Activated CD4-positive, CD25-positive, alpha-beta regulatory T cell (primary cell): ENCODE results near the gene WDR75.
"Not testable (repeated sequence)": the region's sequence is repeated elsewhere in the genome, so short reads cannot be mapped to it uniquely, and the experiment has no call there.

Experiments used
- DNase-seq, 4 experiments: peaks; one replicate each; lab custom pipeline; 2025; lab: John Stamatoyannopoulos, UW

The WDR75 gene

DNA sequence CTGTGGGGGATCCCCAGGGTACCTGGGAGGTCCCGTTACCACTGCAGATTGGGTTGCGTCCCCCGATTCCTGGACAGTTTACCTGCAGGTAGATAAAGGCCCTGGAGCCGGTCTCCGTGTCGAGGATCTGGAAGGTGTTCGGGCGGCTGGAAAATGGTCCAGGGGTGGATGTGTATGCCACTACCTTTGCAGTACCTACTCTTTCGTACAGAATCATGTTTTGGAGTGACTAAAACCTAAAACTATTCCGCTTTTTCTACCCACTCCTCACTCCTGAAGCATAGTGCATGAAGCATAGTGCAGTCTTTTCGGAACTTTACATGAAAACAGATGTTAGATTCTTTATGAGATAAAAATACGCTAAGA is 418 bp downstream of the WDR75 start:
- DNase-seq: peak in 1 of 4 experiments; percentile 35

DNA sequence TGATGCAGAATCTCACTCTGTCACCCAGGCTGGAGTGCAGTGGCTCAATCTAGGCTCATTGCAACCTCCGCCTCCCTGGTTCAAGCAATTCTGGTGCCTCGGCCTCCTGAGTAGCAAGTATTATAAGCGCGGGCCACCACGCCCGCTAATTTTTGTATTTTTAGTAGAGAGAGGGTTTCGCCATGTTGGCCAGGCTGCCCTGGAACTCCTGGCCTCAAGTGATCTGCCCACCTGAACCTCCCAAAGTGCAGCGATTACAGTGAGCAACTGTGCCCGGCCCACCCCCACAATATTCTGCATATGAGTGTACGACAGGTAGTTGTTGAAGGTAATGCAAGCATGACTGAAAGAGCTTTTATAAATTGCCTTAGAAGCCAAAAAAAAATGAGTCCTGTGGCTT is 1.2 kb downstream of the WDR75 start:
- DNase-seq: no peak

DNA sequence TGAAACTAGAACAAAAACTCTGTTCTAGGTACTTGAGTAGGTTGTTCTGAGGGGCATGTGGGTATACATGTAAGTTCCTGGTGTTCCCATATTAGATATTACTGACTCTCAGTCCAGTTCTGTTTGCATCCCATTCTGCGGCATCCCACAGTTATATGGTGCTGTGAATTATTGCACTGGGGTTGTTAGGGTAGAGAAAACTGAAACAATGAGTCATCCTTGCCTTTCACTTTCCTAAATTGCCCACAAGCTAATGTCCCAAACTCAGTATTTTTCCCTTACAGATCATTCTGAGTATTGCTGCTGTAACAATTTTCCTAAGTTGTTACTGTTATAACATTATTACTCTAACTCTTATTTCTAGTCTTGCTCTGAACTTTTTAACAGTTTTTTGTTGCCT is 3.0 kb downstream of the WDR75 start:
- DNase-seq: no peak

DNA sequence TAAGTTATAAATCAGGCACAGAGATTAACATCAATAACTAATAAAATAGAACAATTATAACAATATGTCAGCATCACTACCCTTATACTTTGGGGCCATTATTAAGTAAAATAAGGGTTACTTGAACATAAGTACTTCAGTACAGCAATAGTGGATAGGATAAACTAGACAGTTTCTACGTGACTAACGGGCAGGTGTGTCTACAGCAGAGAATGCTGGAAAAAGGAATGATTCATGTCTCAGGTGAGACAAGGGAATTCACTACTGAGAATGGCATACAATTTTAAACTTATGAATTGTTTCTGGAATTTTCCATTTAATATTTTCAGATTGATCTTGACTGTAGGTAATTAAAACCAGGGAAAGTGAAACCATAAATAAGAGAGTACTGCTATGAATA is 5.5 kb downstream of the WDR75 start:
- DNase-seq: no peak

DNA sequence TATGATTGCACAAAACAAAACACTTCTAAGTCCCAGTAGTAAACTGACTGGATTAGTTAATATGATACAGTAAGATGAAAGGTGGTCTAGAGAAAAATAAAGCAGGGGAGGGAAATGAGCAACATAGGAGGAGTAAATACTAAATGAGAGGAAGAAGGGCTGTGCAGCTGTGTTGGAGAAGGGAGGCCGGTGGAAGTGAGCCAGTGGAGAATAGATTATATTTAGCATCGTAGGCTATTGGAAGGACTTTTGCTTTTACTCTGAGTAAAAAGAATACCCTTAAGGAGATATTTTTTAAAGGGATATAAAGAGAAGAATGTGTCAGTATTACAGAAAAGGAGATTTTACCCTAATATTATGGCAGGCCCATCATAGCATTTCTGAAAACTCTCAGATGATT is 12.7 kb downstream of the WDR75 start:
- no peak for DNase-seq

DNA sequence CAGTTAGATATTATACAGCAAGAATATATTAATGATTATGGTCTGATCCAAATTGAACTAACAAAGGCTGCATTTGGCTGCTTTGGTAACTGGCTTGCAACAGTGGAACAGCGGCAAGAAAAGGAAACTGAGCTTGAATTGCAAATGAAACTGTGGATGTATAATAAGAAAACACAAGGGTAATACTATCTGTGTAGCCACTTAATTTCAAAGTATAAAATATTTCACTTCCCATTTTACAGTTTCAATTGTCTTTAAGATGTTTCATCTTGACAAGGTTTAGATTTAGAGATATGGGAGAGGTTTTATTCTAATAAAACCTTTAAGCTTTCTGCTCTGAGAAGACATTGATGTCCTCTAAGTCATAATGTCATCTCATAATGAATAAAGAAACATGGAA is 23.8 kb downstream of the WDR75 start:
- DNase-seq: no peak

DNA sequence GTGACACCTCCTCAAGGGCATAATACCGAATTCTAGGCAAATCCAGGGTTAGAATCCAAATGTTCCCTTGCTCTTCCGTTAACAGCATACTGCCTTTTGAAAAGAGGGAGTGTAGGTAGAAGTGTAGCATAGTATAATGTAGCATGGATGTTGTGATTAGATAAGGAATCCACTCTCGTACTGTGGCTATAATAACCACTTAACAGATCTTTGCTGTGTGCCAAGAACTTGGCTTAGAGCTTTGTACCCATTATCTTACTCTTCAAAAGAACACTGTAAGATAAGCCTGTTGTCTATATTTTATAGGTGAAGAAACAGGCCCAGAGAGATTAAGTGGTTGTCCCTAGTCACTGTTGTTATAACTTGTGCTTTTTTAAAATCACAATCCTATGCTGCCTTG is 24.2 kb downstream of the WDR75 start:
- DNase-seq: no peak

DNA sequence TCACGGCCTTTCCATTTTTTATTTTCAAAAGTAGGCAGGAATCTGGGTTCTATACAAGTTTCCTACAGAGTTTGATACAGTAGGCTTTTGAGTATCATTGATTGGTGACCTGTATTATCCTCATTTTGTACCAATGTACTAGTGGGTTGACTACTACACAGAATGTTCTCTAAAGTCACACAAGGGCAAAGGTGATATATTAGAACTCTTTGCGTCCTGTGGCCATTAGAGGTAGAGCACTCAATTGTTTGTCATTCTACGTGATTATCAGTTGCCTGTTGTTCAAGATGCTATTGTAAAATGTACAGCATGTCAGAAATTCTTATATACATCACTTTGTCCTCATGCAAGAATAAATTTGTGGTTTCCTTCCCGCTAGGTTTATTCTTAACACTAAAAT is 24.8 kb downstream of the WDR75 start:
- DNase-seq: no peak

DNA sequence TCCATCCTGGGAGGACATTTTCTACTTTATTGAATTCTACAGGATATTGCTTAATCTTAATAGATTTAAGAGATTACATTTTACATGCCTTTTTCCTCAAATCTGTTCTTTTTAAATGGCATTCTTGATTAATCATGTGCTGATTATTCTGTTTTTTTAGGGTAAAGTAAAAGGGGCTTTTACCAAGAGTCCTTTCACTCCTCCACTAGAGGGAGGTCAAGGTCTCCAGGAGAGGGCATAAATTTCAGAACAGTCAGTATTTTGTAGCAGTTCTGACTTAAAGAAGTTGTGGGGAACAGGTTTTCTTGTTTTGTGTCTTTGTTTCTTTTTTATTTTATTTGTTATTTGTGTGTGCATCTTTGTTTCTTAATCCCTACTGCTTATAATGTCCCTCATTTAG is 25.4 kb downstream of the WDR75 start:
- DNase-seq: no peak

DNA sequence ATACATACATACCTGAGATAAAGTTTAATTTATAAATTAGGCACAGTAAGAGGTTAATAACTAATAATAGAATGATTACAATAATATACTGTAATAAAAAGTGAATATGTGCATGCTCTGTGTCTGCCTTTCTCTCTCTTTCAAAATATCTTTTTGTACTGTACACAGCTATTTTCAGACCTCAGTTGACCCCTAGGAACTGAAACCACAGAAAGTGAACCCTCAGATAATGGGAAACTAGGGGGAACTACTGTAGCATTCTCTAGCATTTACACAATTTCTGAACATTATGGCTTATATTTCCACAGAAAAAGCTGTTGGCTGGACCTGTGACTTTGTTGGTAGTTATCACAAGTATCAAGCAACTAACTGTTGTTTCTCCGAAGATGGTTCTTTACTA is 25.9 kb downstream of the WDR75 start:
- DNase-seq: no peak

DNA sequence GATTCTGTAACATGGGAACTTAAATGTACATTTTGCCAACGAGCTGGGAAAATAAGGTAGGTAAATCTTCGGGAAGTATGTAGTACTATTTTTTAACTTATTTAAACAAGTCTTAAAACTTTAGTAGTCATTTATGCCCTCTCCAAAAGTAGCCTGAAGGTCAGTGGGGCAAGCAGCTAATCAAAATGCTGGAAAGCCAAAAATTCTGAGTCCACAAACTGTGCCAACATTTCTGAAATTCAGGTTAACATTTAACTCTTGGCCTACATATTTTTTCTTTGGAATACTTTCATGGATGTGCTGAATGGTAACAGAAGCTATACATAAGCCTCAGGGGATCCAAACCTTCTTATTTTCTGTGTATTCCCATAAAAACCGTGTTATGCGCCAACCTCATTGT is 26.3 kb downstream of the WDR75 start:
- DNase-seq: no peak

DNA sequence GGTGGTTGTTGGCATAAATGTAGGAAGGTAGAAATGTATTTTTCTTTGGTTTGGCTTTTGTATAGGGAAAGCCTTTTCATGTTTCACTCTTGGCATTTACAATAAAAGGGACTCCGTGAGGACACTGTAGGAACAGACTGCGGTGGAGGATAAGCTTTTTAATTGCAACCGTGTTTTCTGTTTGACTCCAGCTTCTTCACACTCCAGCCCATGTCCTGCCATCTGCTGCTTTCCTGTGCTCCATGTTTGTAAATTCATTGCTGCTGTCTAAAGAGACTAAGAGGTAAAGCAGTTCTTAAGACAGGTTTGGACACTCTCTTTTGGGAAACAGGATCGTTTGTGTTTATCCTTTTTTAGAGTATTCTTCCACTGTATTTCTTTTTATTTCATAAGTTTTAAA is 33.3 kb downstream of the WDR75 start:
- DNase-seq: no peak

DNA sequence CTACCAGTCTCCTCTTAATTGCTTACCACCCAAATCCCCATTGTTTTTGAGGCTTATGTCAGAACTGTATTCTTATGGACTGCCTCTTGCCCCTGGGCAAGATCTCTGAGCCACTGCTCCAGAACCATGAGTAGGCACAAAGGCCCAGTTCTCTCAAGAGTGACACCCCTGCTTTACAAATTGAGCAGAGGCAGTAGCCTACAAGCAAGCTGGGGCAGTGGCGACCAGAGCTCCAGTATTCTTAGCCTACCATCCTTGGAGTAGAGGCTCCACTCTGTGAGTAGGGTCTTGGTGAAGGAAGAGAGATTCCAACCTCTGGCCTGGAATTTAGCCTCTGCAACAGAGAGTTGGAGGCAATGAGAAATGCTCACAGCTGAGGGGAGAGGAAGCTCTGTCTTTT is 36.5 kb downstream of the WDR75 start:
- DNase-seq: no peak

DNA sequence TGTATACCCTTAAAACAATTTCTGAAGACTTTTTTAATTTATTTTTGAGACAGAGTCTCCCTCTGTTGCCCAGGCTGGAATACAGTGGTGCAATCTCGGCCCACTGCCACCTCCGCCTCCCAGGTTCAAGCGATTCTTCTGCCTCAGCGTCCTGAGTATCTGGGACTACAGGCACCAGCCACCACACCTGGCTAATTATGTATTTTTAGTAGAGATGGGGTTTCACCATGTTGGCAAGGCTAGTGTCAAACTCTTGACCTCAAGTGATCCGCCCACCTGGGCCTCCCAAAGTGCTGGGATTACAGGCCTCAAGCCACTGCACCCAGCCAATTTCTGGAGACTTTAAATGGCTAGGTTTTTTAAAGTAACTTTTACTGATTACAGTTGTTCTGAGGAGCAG is 37.0 kb downstream of the WDR75 start:
- not testable (repeated sequence) for DNase-seq

DNA sequence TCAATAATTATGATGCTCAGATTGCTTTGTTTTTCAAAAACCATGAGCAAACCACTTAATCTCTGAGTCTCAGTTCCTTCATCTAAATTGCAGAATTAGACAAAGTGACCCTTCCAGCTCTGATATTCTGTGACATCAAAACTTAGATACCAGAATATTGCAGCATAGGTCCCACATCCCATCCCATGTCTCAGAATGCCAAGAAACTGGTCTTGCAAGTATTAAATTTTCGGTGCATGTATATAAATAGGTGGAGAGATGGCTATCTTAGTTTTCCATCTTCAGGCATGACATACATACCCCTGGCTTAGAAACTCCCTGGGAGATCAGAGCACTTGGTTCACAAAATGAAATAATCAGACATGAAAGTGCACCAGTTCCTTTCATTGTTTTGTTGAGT is 39.8 kb downstream of the WDR75 start:
- no peak for DNase-seq

DNA sequence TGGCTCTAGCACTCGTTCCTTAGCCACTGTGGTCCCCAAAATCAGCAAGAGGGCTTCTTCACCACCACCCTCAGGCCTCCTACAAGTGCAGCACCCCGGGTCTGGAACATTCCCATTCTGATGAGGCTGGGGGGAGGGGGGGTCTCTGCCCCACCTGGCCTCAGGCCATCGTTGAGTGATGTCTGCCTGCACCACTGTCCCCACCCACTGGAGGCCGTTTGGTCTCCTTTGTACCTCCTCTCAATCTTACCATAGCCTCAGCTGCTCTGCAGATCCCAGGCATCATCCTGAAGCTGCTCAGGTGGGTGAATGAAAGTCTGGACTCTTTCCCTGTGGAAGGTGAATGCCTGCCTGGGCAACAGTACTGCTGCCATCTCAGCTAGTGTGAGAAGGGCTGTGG is 42.3 kb downstream of the WDR75 start:
- no peak for DNase-seq

DNA sequence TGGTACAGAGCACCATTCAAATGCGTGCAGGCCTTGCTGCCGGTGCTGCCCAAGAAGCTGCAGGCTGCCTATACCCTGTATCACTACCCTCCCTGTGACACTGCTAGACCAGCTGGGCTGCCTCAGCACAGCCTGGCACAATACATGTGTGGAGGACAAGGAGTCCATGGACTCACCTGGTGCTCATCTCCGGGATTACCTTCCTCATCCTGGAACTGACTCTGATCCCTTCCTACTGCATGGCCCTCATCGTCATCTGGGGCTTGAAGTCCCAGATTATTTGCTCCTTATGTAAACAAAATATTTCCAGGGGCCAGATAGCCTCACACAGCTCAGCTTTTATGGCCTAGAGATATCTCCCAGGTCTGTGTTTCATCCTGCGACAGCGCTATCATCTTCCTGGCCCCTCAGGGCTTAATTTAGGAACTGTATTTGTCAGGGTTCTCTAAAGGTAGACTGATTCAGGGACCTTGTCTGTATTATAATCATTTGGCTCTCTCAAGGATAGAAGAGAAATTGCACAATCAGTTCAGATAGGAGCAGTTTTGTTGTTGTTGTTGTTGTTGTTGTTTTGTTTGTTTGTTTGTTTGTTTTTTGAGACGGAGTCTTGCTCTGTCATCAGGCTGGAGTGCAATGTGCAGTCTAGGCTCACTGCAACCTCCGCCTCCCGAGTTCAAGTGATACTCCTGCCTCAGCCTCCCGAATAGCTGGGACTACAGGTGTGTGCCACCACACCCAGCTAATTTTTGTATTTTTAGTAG is 42.9 kb downstream of the WDR75 start:
- no peak for DNase-seq

DNA sequence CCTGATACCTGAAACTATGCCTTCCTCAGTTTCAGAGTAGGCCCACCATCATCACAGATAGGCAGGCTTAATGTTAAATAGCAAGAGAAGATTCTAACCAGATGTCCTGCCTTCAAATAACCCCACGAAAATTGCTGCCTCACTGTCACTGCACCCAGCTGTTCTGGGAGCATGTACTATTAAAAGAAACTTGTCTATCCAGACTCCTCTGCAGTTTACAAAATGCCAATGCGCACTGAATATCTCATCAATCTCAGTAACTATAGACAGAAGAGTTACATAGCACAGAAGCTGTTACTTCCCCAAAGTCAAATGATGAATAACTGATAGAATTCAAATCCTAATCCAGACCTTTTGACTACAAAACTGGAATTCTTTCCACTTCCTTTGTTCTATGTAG is 43.9 kb downstream of the WDR75 start:
- no peak for DNase-seq

DNA sequence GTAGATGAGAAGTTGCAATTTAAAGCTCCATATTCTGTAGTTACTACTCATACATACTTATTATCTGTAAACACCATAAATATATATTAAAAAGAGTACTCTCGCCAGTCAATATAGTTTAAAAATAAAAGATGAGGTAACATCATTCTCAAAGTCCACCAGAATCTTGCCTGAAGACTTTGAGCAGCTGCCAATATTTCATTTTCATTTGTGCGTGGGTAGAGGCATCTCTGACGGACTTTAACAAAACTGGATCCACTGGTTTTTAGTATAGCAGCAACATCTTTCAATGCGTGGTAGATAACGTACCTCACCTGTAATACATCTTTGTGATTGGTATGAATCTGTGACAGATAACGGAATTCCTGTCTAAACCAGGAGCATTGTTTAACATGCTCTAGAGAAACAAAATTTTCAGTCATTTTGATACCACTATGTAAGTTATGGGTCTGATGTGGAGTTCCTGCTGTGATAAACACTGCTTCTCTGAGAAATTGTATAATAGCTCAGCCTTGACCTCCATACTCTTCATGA is 45.0 kb downstream of the WDR75 start:
- no peak for DNase-seq

DNA sequence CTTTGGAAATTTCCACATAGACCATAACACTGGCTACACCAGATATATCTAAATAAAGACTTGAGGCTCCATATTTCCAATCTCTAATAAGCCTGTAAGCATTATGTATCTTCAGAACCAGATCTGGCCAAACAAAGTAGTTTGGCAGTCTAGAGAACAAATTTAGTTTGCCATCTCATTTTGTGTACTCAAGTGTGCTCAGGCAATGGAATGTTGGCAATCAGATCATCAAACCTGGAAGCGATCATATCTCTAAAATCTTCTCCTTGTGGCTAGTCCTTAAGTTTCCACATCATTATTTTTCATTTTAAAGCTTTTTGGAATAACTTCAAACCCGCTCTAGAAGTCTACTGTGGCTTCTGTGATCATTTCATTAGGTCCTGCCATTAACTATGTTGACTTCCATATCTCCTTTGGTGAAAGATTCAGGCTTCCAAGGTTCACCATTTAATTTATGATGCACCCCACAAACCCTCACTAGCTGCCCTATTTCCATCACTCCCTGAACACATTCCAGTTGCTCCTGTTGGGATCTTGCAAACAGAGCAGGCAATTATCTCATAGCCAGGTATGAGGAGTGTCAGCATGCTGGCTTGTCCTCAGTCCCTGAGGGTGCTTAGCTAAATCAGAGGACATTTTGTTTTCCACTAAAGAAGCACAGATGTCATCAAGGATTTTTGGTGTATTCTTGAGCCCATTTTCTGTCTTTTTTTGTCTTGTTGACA is 46.2 kb downstream of the WDR75 start:
- DNase-seq: no peak

DNA sequence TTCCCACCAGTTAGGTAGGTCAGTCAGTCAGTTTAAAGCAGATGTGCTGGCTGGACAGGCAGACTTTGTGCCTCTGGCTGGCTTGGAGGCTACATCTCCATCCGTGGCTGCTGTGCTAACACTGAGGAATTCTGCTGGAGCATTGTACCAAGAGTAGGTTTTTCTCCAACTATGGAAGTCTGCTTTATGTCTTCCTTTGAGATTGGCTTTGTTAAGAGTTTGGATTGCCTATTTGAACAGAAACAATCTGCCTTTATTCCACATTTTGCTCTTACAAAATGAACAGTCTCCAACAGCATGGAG is 46.7 kb downstream of the WDR75 start:
- DNase-seq: no peak

DNA sequence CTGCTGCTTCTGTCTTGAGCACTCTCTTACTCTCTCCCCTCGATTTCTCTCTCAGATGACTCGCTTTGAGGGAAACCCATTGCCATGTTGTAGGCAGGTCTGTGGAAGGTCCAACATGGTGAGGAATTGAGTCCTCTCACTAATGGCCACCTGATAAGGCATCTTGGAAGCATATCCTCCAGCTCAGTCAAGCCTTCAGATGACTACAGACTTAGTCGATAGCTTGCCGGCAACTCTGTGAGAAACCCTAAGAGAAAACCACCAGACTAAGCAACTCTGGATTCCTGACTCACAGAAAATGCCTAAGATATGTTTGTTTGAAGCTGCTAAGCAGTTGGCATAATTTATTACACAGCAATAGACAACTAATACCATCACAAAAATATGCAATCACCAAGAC is 51.2 kb downstream of the WDR75 start:
- DNase-seq: no peak

DNA sequence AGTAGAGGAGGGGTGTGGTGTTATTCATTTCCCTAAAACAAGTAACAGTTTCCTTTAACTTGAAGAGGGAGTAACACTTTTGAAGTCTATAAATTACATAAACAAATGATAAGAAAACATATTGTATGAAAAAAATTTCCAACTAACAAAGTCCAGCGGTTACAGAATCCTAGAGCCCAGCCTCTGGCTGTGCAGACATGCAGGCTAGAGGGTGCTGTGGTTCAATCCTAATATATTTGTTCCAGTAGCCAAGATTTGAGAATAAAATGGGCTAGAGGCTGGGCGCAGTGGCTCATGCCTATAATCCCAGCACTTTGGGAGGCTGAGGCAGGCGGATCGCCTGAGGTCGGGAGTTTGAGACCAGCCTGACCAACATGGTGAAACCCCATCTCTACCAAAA is 56.9 kb downstream of the WDR75 start:
- no peak for DNase-seq

DNA sequence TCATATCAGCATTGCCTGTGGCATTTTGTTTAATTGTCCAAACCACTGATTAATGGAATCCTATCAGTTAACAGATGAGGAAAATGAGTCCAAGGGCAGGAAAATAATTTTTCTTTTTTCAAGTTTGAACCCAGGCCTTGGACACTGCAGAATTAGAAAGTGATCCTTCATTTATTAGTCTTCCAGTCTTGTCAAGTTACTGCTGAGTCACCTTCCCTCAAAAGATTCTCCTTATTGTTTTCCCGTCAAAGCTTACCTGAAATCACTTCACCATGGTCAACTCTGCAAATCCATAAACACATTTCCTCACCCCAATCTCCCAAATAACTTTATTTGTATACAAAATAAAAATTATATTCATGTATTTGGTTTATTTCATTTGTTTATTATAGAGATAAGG is 57.9 kb downstream of the WDR75 start:
- DNase-seq: no peak
